Activated CD4-positive, alpha-beta T cell treated with anti-CD3 and anti-CD28 coated beads, Interleukin-2, Interleukin-4, amounts not matched to agents 100 ng/mL and 50 ng/mL, durations not matched to agents 16 hours and 8 hours (primary cell): ENCODE measurements around the gene NRP1.
"Not testable (repeated sequence)": the region's sequence is repeated elsewhere in the genome, so short reads cannot be mapped to it uniquely, and the experiment has no call there.

Source experiments
- DNase-seq: peaks from one replicate; pipeline ENCODE4 v3.0.0-alpha.2; 2020; ENCODE audit warnings: low spot score

Gene NRP1

GRCh38 chr10:33237736-33238624, 96.5 kb downstream of the NRP1 start:
- DNase-seq: no peak

GRCh38 chr10:33236916-33237315, 97.6 kb downstream of the NRP1 start:
- no peak for DNase-seq

- no peak for DNase-seq
Observed at GRCh38 chr10:33235951-33236350, 98.5 kb downstream of the NRP1 start.

GRCh38 chr10:33235251-33235884, 99.1 kb downstream of the NRP1 start:
- DNase-seq: no peak

- DNase-seq: no peak
Observed at GRCh38 chr10:33234831-33235237, 99.6 kb downstream of the NRP1 start.

- DNase-seq: no peak
Observed at GRCh38 chr10:33233635-33234034, 100.8 kb downstream of the NRP1 start.

- DNase-seq: no peak
Observed at GRCh38 chr10:33233221-33233620, 101.2 kb downstream of the NRP1 start.

GRCh38 chr10:33231621-33232350, 102.7 kb downstream of the NRP1 start:
- no peak for DNase-seq

GRCh38 chr10:33229949-33230267, 104.6 kb downstream of the NRP1 start:
- no peak for DNase-seq

- DNase-seq: no peak
Observed at GRCh38 chr10:33229252-33229948, 105.1 kb downstream of the NRP1 start.

GRCh38 chr10:33228426-33228825, 106.0 kb downstream of the NRP1 start:
- DNase-seq: no peak

- no peak for DNase-seq
Observed at GRCh38 chr10:33227489-33227888, 107.0 kb downstream of the NRP1 start.

GRCh38 chr10:33224251-33224965, 110.1 kb downstream of the NRP1 start:
- DNase-seq: no peak

GRCh38 chr10:33223326-33224000, 111.0 kb downstream of the NRP1 start:
- DNase-seq: no peak

- not testable (repeated sequence) for DNase-seq
Observed at GRCh38 chr10:33222304-33222703, 112.2 kb downstream of the NRP1 start.

GRCh38 chr10:33217854-33218253, 116.6 kb downstream of the NRP1 start:
- DNase-seq: no peak

- no peak for DNase-seq
Observed at GRCh38 chr10:33216661-33217427, 117.6 kb downstream of the NRP1 start.

- DNase-seq: no peak
Observed at GRCh38 chr10:33215635-33216034, 118.8 kb downstream of the NRP1 start.

- DNase-seq: no peak
Observed at GRCh38 chr10:33215154-33215553, 119.3 kb downstream of the NRP1 start.

- peak; percentile 7 for DNase-seq
Observed at GRCh38 chr10:33214174-33214573, 120.3 kb downstream of the NRP1 start.
